Astrocyte (in vitro differentiated cells and primary cell): ENCODE data around the gene NMRK1. TPM values are rescaled to one million over a fixed set of nuclear protein-coding genes. Genes with fewer than 3 reads are reported as not detected.
A peak's percentile ranks its signal among the peaks of the same experiment; 100 is the strongest.

Source experiments
- DNase-seq: peaks from one replicate; pipeline ENCODE4 v3.0.0-alpha.2; 2010; ENCODE audit warnings: low read depth
- FAIRE-seq: peaks from 2 replicates; lab custom pipeline; 2011; peaks lifted over from hg19 to GRCh38; lab: Jason Lieb, UNC
- H2AFZ ChIP-seq: 2 replicates; pipeline ENCODE4 v1.6.0; 2012; ENCODE audit warnings: low read depth, low read length, inconsistent platforms
- H3K27ac ChIP-seq: 2 replicates; pipeline ENCODE4 v1.5.1; 2011; ENCODE audit warnings: low read depth, low read length, inconsistent platforms
- H3K27me3 ChIP-seq: 2 replicates; pipeline ENCODE4 v1.6.0; 2011; ENCODE audit warnings: low read length, inconsistent platforms; ENCODE audit not compliant: insufficient read depth
- H3K36me3 ChIP-seq: 2 replicates; pipeline ENCODE4 v1.5.1; 2011; ENCODE audit warnings: low read length, inconsistent platforms; ENCODE audit not compliant: insufficient read depth
- H3K4me1 ChIP-seq: 2 replicates; pipeline ENCODE4 v1.5.1; 2011; ENCODE audit warnings: low read length, inconsistent platforms; ENCODE audit not compliant: insufficient read depth
- H3K4me2 ChIP-seq: 2 replicates; pipeline ENCODE4 v1.6.0; 2012; ENCODE audit warnings: low read length, inconsistent platforms
- H3K4me3 ChIP-seq: 2 replicates; pipeline ENCODE4 v1.5.1; 2011; ENCODE audit warnings: low read depth, mild to moderate bottlenecking, low read length, inconsistent platforms; ENCODE audit not compliant: insufficient read depth
- H3K79me2 ChIP-seq: 2 replicates; pipeline ENCODE4 v1.6.0; 2012; ENCODE audit warnings: mild to moderate bottlenecking, low read length, inconsistent platforms; ENCODE audit not compliant: insufficient read depth
- H3K9ac ChIP-seq: 2 replicates; pipeline ENCODE4 v1.6.0; 2012; ENCODE audit warnings: mild to moderate bottlenecking, low read length, inconsistent platforms
- H3K9me3 ChIP-seq: 2 replicates; pipeline ENCODE4 v1.5.1; 2012; ENCODE audit warnings: low read depth, mild to moderate bottlenecking, low read length, inconsistent platforms; ENCODE audit not compliant: insufficient read depth
- H4K20me1 ChIP-seq: 2 replicates; pipeline ENCODE4 v1.6.0; 2012; ENCODE audit warnings: low read length, inconsistent platforms; ENCODE audit not compliant: insufficient read depth
- H3K27ac Mint-ChIP-seq: one replicate; pipeline ENCODE4 v1.8.0; 2021; ENCODE audit warnings: mild to moderate bottlenecking, mixed read lengths; ENCODE audit not compliant: unreplicated experiment
- H3K27me3 Mint-ChIP-seq: one replicate; pipeline ENCODE4 v1.8.0; 2021; ENCODE audit warnings: low read depth, mixed read lengths; ENCODE audit not compliant: unreplicated experiment
- H3K36me3 Mint-ChIP-seq: one replicate; pipeline ENCODE4 v1.8.0; 2021; ENCODE audit warnings: low read depth, mixed read lengths; ENCODE audit not compliant: unreplicated experiment
- H3K4me1 Mint-ChIP-seq: one replicate; pipeline ENCODE4 v1.8.0; 2021; ENCODE audit warnings: low read depth, mixed read lengths; ENCODE audit not compliant: unreplicated experiment
- H3K4me3 Mint-ChIP-seq: one replicate; pipeline ENCODE4 v1.8.0; 2021; ENCODE audit warnings: mild to moderate bottlenecking, moderate library complexity, mixed read lengths; ENCODE audit not compliant: unreplicated experiment
- H3K9me3 Mint-ChIP-seq: one replicate; pipeline ENCODE4 v1.8.0; 2021; ENCODE audit warnings: mild to moderate bottlenecking, mixed read lengths; ENCODE audit not compliant: unreplicated experiment
- CTCF ChIP-seq: IDR thresholded peaks from 2 replicates; pipeline ENCODE4 v1.5.1; 2011; ENCODE audit warnings: low read depth, mild to moderate bottlenecking, inconsistent platforms, low read length, moderate library complexity; ENCODE audit not compliant: insufficient read depth
- EZH2 ChIP-seq: IDR thresholded peaks from 2 replicates; pipeline ENCODE4 v1.6.1; 2012; ENCODE audit warnings: mild to moderate bottlenecking, low read length, inconsistent platforms; ENCODE audit not compliant: insufficient read depth
- total RNA-seq: library from RNA; stranded (reverse); gene quantifications from 2 replicates; pipeline ENCODE4 v1.2.1, GENCODE V29; 2021

NMRK1 gene
- total RNA-seq, 1 donor from 2014 or later, result 15.2 TPM

GRCh38 chr9:75064307-75065025 lies 23.5 kb downstream of the NMRK1 start:
- FAIRE-seq, result no peak

GRCh38 chr9:75063556-75064305 lies 24.2 kb downstream of the NMRK1 start:
- Mint-ChIP-seq H3K36me3 (peaks cover 6% of the 10 kb centered on the region), H3K9me3 (peaks cover 5% of the 10 kb centered on the region), H3K4me1 (peaks cover 9% of the 10 kb centered on the region), H3K27me3 (no peaks in the 10 kb centered on the region), H3K4me3 (no peak overlapping the region), H3K27ac (no peak overlapping the region)
- Histone ChIP-seq H3K4me1 (peaks cover 17% of the 10 kb centered on the region), H3K4me3 (no peak overlapping the region), H3K36me3 (no peaks in the 10 kb centered on the region), H3K9me3 (no peaks in the 10 kb centered on the region), H3K27ac (no peak overlapping the region), H3K27me3 (no peaks in the 10 kb centered on the region), H2AFZ (no peak overlapping the region), H3K4me2 (peak overlapping the region; percentile 7), H3K9ac (no peak overlapping the region), H4K20me1 (no peaks in the 10 kb centered on the region), H3K79me2 (no peaks in the 10 kb centered on the region)
- TF ChIP-seq EZH2 (no peak), CTCF (no peak)
- peak; percentile 27 for DNase-seq
- FAIRE-seq, result no peak

More at GRCh38 chr9:75064307-75065025, 23.5 kb downstream of the NMRK1 start:
- Mint-ChIP-seq H3K9me3 (peaks cover 3% of the 10 kb centered on the region), H3K36me3 (peaks cover 6% of the 10 kb centered on the region), H3K27me3 (no peaks in the 10 kb centered on the region), H3K4me3 (no peak overlapping the region), H3K4me1 (peaks cover 9% of the 10 kb centered on the region), H3K27ac (no peak overlapping the region)
- peak; percentile 50 for DNase-seq
- H3K4me2 ChIP-seq, result peak overlapping the region; percentile 7
- no peaks in the 10 kb centered on the region for H3K9me3 ChIP-seq
- TF ChIP-seq CTCF (no peak), EZH2 (no peak)
- no peaks in the 10 kb centered on the region for H4K20me1 ChIP-seq
- H3K9ac ChIP-seq, result no peak overlapping the region
- no peaks in the 10 kb centered on the region for H3K36me3 ChIP-seq
- no peak overlapping the region for H2AFZ ChIP-seq
- H3K27me3 ChIP-seq, result no peaks in the 10 kb centered on the region
- H3K27ac ChIP-seq, result no peak overlapping the region
- H3K4me1 ChIP-seq, result peaks cover 17% of the 10 kb centered on the region
- H3K79me2 ChIP-seq, result no peaks in the 10 kb centered on the region
- H3K4me3 ChIP-seq, result no peak overlapping the region
